ENCODE measurements around the gene PTTG1IP.

GRCh38 chr21:44865561-44866280 is 7.8 kb downstream of the PTTG1IP start:
- TF ChIP-seq CTCF (IDR thresholded peaks at IDR 0.05; ENCODE audit: low read depth, low read length, poor library complexity, severe bottlenecking) = no peak
- no peak for TF ChIP-seq EZH2phosphoT487 (IDR thresholded peaks at IDR 0.05; ENCODE audit: borderline replicate concordance, low read length)
